ENCODE results near the gene ARFGAP3.

The ARFGAP3 gene

DNA sequence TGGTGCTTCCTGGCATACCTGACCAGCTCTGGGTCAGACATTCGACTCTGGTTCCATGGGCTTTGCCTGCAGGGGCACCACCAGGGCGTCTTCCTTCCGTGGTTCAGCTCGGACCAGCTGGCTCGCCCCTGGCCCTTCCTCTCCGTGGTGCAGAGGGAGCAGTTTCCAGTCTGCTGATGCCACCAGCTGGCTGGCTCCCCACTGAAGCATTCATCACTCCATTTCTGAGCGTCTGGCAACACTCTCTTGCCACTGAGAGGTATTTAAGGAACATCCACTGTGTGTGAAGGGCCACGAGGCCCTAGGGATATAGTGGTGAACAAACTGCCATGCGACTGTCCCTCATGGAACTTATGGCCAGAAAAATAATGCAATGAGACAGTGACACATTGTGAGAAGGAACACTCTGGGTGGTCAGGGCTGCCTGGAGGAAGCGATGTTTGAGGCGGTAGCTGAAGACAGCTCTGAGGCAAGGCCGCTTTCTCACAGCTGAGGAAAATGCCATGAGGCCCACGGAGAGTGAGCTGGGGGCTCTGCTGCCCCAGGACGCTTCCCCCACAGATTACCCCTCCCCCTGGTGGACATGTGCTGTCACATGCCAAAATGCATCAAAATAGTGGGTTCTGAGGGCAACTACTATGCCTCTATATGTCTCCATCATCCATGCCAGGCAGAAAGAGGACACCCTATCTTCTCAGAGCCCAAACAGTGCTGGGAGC lies 44.9 kb upstream of the ARFGAP3 start:
- TF ChIP-seq MYC (IDR thresholded peaks at IDR 0.05; ENCODE audit: low read depth, low read length) = no peak
- TF ChIP-seq, protein P1, sequence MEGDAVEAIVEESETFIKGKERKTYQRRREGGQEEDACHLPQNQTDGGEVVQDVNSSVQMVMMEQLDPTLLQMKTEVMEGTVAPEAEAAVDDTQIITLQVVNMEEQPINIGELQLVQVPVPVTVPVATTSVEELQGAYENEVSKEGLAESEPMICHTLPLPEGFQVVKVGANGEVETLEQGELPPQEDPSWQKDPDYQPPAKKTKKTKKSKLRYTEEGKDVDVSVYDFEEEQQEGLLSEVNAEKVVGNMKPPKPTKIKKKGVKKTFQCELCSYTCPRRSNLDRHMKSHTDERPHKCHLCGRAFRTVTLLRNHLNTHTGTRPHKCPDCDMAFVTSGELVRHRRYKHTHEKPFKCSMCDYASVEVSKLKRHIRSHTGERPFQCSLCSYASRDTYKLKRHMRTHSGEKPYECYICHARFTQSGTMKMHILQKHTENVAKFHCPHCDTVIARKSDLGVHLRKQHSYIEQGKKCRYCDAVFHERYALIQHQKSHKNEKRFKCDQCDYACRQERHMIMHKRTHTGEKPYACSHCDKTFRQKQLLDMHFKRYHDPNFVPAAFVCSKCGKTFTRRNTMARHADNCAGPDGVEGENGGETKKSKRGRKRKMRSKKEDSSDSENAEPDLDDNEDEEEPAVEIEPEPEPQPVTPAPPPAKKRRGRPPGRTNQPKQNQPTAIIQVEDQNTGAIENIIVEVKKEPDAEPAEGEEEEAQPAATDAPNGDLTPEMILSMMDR (IDR thresholded peaks at IDR 0.05; ENCODE audit: low read depth, low read length) = peak; percentile 33
- H3K4me3 ChIP-seq (ENCODE audit: low read depth, low read length) = no peak overlapping the region
- peak; percentile 45 for DNase-seq (ENCODE audit: low read depth)

DNA sequence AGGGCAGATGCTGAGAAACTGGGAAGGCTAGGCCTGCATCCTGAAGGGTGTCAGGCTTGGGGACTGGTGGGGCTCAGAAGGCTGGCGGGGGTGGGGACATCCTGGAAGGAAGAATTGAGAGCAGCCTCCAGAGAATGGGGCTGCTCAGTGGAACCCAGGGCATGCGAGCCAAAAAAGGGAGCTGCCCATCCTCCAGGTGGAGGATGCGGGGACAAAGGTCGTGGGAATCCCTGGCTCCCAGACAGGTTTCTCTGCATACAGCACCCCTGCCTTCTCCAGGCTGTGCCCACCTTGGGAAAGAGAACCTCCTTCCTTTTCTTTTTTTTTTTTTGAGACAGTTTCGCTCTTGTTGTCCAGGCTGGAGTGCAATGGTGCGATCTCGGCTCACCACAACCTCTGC lies 40.9 kb upstream of the ARFGAP3 start:
- TF ChIP-seq, protein P1 (IDR thresholded peaks at IDR 0.05; ENCODE audit: low read depth, low read length) = no peak
- DNase-seq (ENCODE audit: low read depth) = no peak

DNA sequence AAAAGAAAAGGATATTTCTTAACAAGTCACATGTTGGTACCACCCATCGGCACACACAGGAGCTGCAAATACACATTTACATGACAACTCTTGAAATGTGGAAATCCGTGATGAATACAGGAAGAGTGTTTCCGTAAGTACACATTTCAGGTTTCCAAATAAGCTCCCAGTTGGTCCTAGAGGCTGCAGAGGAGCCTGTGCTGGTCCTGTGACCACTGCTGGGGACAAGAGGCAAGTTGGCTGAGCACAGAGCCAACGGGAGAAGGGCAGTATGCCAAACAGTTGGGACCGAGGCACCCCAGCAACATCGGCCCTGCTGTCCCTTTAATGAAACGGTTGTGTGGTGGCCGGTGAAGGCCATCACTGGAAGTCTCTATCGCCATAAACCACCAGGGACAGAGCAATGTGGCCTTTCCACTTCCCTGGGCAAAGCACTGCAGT lies 38.5 kb upstream of the ARFGAP3 start:
- DNase-seq (ENCODE audit: low read depth) = no peak
- TF ChIP-seq, protein P2, sequence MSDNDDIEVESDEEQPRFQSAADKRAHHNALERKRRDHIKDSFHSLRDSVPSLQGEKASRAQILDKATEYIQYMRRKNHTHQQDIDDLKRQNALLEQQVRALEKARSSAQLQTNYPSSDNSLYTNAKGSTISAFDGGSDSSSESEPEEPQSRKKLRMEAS (IDR thresholded peaks at IDR 0.05; ENCODE audit: low read depth, low read length) = no peak
- TF ChIP-seq, protein P1 (IDR thresholded peaks at IDR 0.05; ENCODE audit: low read depth, low read length) = no peak
- TF ChIP-seq POLR2A (IDR thresholded peaks at IDR 0.05; ENCODE audit: extremely low read depth, insufficient read length) = no peak
- no peak for TF ChIP-seq MYC (IDR thresholded peaks at IDR 0.05; ENCODE audit: low read depth, low read length)
- no peak overlapping the region for H3K4me3 ChIP-seq (ENCODE audit: low read depth, low read length)

More for the DNA sequence above, 40.9 kb upstream of the ARFGAP3 start:
- no peak overlapping the region for H3K4me3 ChIP-seq (ENCODE audit: low read depth, low read length)

DNA sequence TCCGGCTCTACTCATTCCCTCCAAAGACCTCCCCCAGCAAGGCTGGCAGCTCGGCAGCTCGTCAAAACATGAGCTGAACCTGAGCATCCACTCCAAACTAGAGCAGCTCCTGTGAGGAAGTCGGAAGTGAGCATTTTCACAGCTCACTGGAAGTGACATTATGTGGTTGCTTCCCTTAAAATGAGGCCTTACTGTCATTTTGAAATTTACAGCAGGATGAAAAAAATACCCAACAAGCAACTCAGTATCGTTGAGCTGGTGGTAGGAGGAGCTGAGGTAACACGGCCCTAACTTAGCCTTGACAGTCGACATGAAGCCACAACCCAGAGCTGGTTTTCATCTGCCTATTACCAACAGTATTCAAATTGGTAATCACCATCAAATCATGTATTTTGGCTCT lies 38.0 kb upstream of the ARFGAP3 start:
- TF ChIP-seq, protein P2 (IDR thresholded peaks at IDR 0.05; ENCODE audit: low read depth, low read length) = no peak
- TF ChIP-seq POLR2A (IDR thresholded peaks at IDR 0.05; ENCODE audit: extremely low read depth, insufficient read length) (no peak), MYC (IDR thresholded peaks at IDR 0.05; ENCODE audit: low read depth, low read length) (no peak)
- TF ChIP-seq, protein P1 (IDR thresholded peaks at IDR 0.05; ENCODE audit: low read depth, low read length) = no peak
- DNase-seq (ENCODE audit: low read depth) = no peak
- H3K4me3 ChIP-seq (ENCODE audit: low read depth, low read length) = no peak overlapping the region

DNA sequence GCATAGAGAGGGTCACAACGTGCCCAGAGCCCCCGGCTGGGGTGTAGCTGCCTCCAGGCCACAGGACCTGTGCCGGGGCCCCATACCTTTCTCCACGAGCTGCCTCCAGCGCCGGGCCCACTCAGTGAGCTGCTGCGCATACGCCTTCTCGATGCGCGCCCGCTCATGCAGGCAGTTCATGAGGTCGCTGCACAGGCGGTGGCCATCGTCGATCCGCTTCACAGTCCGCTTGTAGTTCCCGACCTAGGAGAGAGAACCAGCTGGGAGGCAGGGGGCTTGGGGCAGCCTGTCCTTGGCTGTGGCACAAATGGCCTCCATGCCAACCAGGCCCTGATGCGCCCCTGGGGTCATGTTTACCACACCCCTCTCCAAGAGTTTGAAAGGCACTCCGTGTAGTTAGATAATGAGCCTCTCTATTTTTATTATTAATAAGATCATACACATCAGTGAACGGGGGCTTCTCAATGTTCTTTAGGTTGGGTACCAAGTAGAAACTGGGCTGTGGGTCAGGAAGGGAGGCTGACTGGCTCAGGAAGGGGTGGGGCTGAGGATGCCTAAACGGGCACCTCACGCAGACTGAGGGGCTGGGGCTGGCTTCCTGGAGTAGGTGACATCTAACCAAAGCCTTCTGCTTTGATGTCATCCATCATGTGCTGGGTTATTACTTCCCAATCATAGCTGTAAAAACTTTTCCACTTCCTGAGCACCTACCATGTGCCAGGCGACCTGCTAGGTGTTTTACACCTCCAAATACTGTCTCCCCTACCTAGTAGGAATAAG lies 36.5 kb upstream of the ARFGAP3 start:
- no peak for DNase-seq (ENCODE audit: low read depth)
- TF ChIP-seq POLR2A (IDR thresholded peaks at IDR 0.05; ENCODE audit: extremely low read depth, insufficient read length) = no peak
- TF ChIP-seq, protein P2 (IDR thresholded peaks at IDR 0.05; ENCODE audit: low read depth, low read length) = no peak
- no peak for TF ChIP-seq MYC (IDR thresholded peaks at IDR 0.05; ENCODE audit: low read depth, low read length)
- TF ChIP-seq, protein P1 (IDR thresholded peaks at IDR 0.05; ENCODE audit: low read depth, low read length) = no peak

More for the DNA sequence above, 36.5 kb upstream of the ARFGAP3 start:
- H3K4me3 ChIP-seq (ENCODE audit: low read depth, low read length) = no peak overlapping the region

Measured in NB4 (cell line).